K562 (cell line): Measurements from ENCODE around the gene DLGAP1. TPM values are rescaled to one million over a fixed set of nuclear protein-coding genes. Genes with fewer than 3 reads are reported as not detected.
A peak's percentile ranks its signal among the peaks of the same experiment; 100 is the strongest.

ENCODE experiments used
- GTF2F1 ChIP-seq: IDR thresholded peaks from 2 replicates; pipeline ENCODE4 v1.6.1; 2011; ENCODE audit warnings: low read depth, low read length, improper control_type of control experiment
- HCFC1 ChIP-seq: IDR thresholded peaks from 2 replicates; pipeline ENCODE4 v1.6.1; 2012; ENCODE audit warnings: low read depth, low read length, improper control_type of control experiment
- MCM7 ChIP-seq, 2 experiments: fragments of 450-650 bp; IDR thresholded peaks; 2 replicates each; pipeline ENCODE4 v1.6.1; 2016 to 2018
- MTA2 ChIP-seq: fragments of 450-650 bp; IDR thresholded peaks from 2 replicates; pipeline ENCODE4 v1.6.1; 2016; ENCODE audit warnings: low read depth
- NFIC ChIP-seq: fragments of 450-650 bp; IDR thresholded peaks from 2 replicates; pipeline ENCODE4 v1.6.1; 2017; ENCODE audit warnings: mild to moderate bottlenecking, inconsistent platforms
- PTTG1 ChIP-seq: fragments of 450-650 bp; IDR thresholded peaks from 2 replicates; pipeline ENCODE4 v1.6.1; 2016; ENCODE audit warnings: low read depth, mild to moderate bottlenecking, missing genetic modification characterization, missing compliant biosample characterization
- RFX5 ChIP-seq: IDR thresholded peaks from 2 replicates; pipeline ENCODE4 v1.6.1; 2011; ENCODE audit warnings: low read depth, mild to moderate bottlenecking, improper control_type of control experiment, low read length
- RNF2 ChIP-seq: sonication (generic); IDR thresholded peaks from 2 replicates; pipeline ENCODE4 v1.6.1; 2016
- SMAD4 ChIP-seq: fragments of 250-450 bp; sonication (Bioruptor Pico); conservative IDR thresholded peaks from 2 replicates; pipeline ENCODE4 v1.8.0; 2021; ENCODE audit warnings: inconsistent platforms, mild to moderate bottlenecking, moderate library complexity
- SMARCE1 ChIP-seq: fragments of 450-650 bp; IDR thresholded peaks from 2 replicates; pipeline ENCODE4 v1.7.1; 2016; ENCODE audit warnings: mild to moderate bottlenecking
- SNRNP70 ChIP-seq: fragments of 200-400 bp; formaldehyde crosslinking; optimal IDR thresholded peaks from 2 replicates; pipeline ENCODE3; 2017; ENCODE audit warnings: low read depth, low read length
- THRAP3 ChIP-seq: fragments of 450-650 bp; IDR thresholded peaks from 2 replicates; pipeline ENCODE4 v1.6.1; 2016; ENCODE audit warnings: mild to moderate bottlenecking, inconsistent platforms, borderline replicate concordance
- ZKSCAN3 ChIP-seq: fragments of 250-450 bp; sonication (Bioruptor Pico); IDR thresholded peaks from 2 replicates; pipeline ENCODE4 v1.4.0; 2020
- ZNF133 ChIP-seq: fragments of 250-450 bp; sonication (Bioruptor Pico); IDR thresholded peaks from 2 replicates; pipeline ENCODE4 v1.4.0; 2020; ENCODE audit warnings: mild to moderate bottlenecking
- ZNF212 ChIP-seq: fragments of 450-650 bp; formaldehyde crosslinking; IDR thresholded peaks from 2 replicates; pipeline ENCODE4 v1.4.0; 2020; ENCODE audit warnings: mild to moderate bottlenecking
- ZNF76 ChIP-seq: fragments of 250-450 bp; sonication (Bioruptor Pico); IDR thresholded peaks from 2 replicates; pipeline ENCODE4 v1.4.0; 2020; ENCODE audit warnings: mild to moderate bottlenecking, moderate library complexity, borderline replicate concordance
- ZNF830 ChIP-seq: fragments of 250-450 bp; sonication (Bioruptor Pico); IDR thresholded peaks from 2 replicates; pipeline ENCODE4 v1.5.0; 2021; ENCODE audit warnings: mild to moderate bottlenecking
- polyA plus RNA-seq, 8 experiments: library from polyadenylated mRNA; depleted of rRNA in 4 of 8; stranded (reverse) in 5 of 8; unstranded in 3 of 8; fragments of >200 nt; fragmentation: Nextera tagmentation in 2 of 8; fragmentation: Illumina TruSeq in 1 of 8; extraction: Ambion mirVana in 2 of 8; extraction: Trizol in 1 of 8; gene quantifications; 2 replicates each; pipeline versions ENCODE4 v1.2.1 to v1.2.3, GENCODE V29; 2011 to 2014; ENCODE audit warnings: inconsistent platforms in 1 of 8, missing spikeins in 1 of 8
- total RNA-seq, 7 experiments: library from RNA; depleted of rRNA in 6 of 7; stranded (reverse); fragments of >200 nt in 6 of 7; fragmentation: Illumina TruSeq in 2 of 7; extraction: Trizol in 2 of 7; gene quantifications; 2 replicates each; pipeline versions ENCODE4 v1.2.1 to v1.2.3, GENCODE V29; 2011 to 2021; ENCODE audit warnings: low replicate concordance in 1 of 7
- TF ChIP-seq, protein P1 (sequence below): sonication (generic); formaldehyde crosslinking; IDR thresholded peaks from 2 replicates; pipeline ENCODE4 v1.9.0; 2022; ENCODE audit warnings: mild to moderate bottlenecking, missing genetic modification reagents
- TF ChIP-seq, protein P2 (sequence below): fragments of 450-650 bp; IDR thresholded peaks from 2 replicates; pipeline ENCODE4 v1.7.0; 2016; ENCODE audit warnings: borderline replicate concordance
- TF ChIP-seq, protein P3 (sequence below): fragments of 450-650 bp; formaldehyde crosslinking; IDR thresholded peaks from 2 replicates; pipeline ENCODE4 v1.4.0; 2020; ENCODE audit warnings: mild to moderate bottlenecking, moderate library complexity
- TF ChIP-seq, protein P4 (sequence below): fragments of 450-650 bp; IDR thresholded peaks from 2 replicates; pipeline ENCODE4 v1.6.1; 2016; ENCODE audit warnings: mild to moderate bottlenecking

Gene DLGAP1
- total and polyA plus RNA-seq, 9 of the 15 experiments (the other 6 are each of a cell fraction or from before 2014, with no cell fraction given) = 0.04 to 0.22 (median 0.08) TPM

DNA sequence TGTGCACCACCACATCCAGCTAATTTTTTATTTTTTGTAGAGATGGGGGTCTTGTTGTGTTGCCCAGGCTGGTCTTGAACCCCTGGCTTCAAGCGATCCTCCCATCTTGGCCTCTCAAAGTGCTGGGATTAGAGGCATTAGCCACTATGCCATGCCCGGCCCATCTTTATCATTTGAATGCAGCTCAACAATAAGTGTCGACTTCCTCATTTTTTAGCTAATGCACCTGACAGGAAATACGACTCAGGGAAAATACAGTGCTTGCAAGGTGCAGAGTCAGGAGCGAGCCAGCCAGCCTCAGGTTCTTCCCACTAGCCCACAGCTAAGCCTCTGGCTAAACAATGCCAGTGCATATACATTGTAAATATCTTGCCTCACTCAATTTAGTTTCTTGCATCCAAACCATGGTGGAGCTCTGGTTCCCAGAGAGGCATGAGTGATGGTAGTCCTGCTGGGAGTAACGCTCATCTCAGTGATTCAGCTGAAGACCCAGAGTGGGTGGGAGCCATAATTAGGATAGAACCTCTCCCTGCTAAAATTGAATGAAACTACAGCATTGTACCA, 870.1 kb downstream of the DLGAP1 start (continued):
- TF ChIP-seq MCM7 (IDR thresholded peaks at IDR 0.05) (no peak), SNRNP70 (no peak), ZNF212 (CRISPR knock-in tag) (no peak), ZNF76 (no peak), HCFC1 (no peak), SMAD4 (CRISPR knock-in tag) (peak; percentile 69), MTA2 (peak; percentile 46), THRAP3 (no peak), ZNF830 (CRISPR knock-in tag) (no peak), ZKSCAN3 (no peak), RNF2 (no peak), ZNF133 (CRISPR knock-in tag) (no peak), NFIC (no peak), GTF2F1 (no peak), PTTG1 (tag) (no peak), RFX5 (no peak), SMARCE1 (peak; percentile 77)
- TF ChIP-seq, protein P1, sequence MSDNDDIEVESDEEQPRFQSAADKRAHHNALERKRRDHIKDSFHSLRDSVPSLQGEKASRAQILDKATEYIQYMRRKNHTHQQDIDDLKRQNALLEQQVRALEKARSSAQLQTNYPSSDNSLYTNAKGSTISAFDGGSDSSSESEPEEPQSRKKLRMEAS (CRISPR knock-in tag) = no peak
- TF ChIP-seq, protein P2, sequence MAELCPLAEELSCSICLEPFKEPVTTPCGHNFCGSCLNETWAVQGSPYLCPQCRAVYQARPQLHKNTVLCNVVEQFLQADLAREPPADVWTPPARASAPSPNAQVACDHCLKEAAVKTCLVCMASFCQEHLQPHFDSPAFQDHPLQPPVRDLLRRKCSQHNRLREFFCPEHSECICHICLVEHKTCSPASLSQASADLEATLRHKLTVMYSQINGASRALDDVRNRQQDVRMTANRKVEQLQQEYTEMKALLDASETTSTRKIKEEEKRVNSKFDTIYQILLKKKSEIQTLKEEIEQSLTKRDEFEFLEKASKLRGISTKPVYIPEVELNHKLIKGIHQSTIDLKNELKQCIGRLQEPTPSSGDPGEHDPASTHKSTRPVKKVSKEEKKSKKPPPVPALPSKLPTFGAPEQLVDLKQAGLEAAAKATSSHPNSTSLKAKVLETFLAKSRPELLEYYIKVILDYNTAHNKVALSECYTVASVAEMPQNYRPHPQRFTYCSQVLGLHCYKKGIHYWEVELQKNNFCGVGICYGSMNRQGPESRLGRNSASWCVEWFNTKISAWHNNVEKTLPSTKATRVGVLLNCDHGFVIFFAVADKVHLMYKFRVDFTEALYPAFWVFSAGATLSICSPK = no peak
- TF ChIP-seq, protein P3, sequence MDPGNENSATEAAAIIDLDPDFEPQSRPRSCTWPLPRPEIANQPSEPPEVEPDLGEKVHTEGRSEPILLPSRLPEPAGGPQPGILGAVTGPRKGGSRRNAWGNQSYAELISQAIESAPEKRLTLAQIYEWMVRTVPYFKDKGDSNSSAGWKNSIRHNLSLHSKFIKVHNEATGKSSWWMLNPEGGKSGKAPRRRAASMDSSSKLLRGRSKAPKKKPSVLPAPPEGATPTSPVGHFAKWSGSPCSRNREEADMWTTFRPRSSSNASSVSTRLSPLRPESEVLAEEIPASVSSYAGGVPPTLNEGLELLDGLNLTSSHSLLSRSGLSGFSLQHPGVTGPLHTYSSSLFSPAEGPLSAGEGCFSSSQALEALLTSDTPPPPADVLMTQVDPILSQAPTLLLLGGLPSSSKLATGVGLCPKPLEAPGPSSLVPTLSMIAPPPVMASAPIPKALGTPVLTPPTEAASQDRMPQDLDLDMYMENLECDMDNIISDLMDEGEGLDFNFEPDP (CRISPR knock-in tag) = no peak
- TF ChIP-seq, protein P4, sequence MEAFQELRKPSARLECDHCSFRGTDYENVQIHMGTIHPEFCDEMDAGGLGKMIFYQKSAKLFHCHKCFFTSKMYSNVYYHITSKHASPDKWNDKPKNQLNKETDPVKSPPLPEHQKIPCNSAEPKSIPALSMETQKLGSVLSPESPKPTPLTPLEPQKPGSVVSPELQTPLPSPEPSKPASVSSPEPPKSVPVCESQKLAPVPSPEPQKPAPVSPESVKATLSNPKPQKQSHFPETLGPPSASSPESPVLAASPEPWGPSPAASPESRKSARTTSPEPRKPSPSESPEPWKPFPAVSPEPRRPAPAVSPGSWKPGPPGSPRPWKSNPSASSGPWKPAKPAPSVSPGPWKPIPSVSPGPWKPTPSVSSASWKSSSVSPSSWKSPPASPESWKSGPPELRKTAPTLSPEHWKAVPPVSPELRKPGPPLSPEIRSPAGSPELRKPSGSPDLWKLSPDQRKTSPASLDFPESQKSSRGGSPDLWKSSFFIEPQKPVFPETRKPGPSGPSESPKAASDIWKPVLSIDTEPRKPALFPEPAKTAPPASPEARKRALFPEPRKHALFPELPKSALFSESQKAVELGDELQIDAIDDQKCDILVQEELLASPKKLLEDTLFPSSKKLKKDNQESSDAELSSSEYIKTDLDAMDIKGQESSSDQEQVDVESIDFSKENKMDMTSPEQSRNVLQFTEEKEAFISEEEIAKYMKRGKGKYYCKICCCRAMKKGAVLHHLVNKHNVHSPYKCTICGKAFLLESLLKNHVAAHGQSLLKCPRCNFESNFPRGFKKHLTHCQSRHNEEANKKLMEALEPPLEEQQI = no peak
